OCI-LY3 (cell line): ENCODE measurements around the gene UBE2E2.
"Not testable (repeated sequence)": the region's sequence is repeated elsewhere in the genome, so short reads cannot be mapped to it uniquely, and the experiment has no call there.

Source experiments
- H2AFZ ChIP-seq: fragments of 200-600, 300-600 bp; shearing (Covaris generic); 2 replicates; pipeline ENCODE4 v1.6.0; 2014; ENCODE audit warnings: antibody characterized with exemption, low read depth, low read length
- H3K27ac ChIP-seq: fragments of 200-600, 300-600 bp; sonication (generic); 2 replicates; pipeline ENCODE4 v1.5.1; 2014; ENCODE audit warnings: mild to moderate bottlenecking, low read length, moderate library complexity, mixed read lengths
- H3K27me3 ChIP-seq: fragments of 200-600, 300-600 bp; sonication (generic); 2 replicates; pipeline ENCODE4 v1.6.1; 2014; ENCODE audit warnings: low read depth, low read length, mixed read lengths
- H3K36me3 ChIP-seq: fragments of 200-600, 300-600 bp; sonication (generic); replicated peaks from 2 replicates; pipeline ENCODE3; 2014; ENCODE audit warnings: low read depth, low read length, mixed read lengths
- H3K4me1 ChIP-seq: fragments of 300-600, 200-600 bp; sonication (generic); 2 replicates; pipeline ENCODE4 v1.6.1; 2014; ENCODE audit warnings: low read length, mixed read lengths
- H3K4me2 ChIP-seq: fragments of 200-600, 300-600 bp; sonication (generic); 2 replicates; pipeline ENCODE4 v1.6.1; 2014; ENCODE audit warnings: low read length, mixed read lengths
- H3K4me3 ChIP-seq: fragments of 300-600, 200-600 bp; sonication (generic); 2 replicates; pipeline ENCODE4 v1.5.1; 2014; ENCODE audit warnings: antibody characterized with exemption, mild to moderate bottlenecking, low read length, moderate library complexity
- H3K79me2 ChIP-seq: fragments of 300-600, 200-600 bp; shearing (Covaris generic); 2 replicates; pipeline ENCODE4 v1.6.1; 2014; ENCODE audit warnings: mild to moderate bottlenecking, low read length, mixed read lengths
- H3K9ac ChIP-seq: fragments of 300-600, 200-600 bp; shearing (Covaris generic); 2 replicates; pipeline ENCODE4 v1.6.0; 2014; ENCODE audit warnings: mild to moderate bottlenecking, low read length, moderate library complexity
- H3K9me3 ChIP-seq: fragments of 200-600, 300-600 bp; shearing (Covaris generic); 2 replicates; pipeline ENCODE4 v1.6.1; 2014; ENCODE audit warnings: low read length, mixed read lengths; ENCODE audit not compliant: insufficient read depth
- H4K20me1 ChIP-seq: fragments of 200-600, 300-600 bp; sonication (generic); 2 replicates; pipeline ENCODE4 v1.6.1; 2016; ENCODE audit warnings: low read length, mixed read lengths; ENCODE audit not compliant: insufficient read depth
- EZH2phosphoT487 ChIP-seq: fragments of 200-600 bp; shearing (Covaris generic); IDR thresholded peaks from 2 replicates; pipeline ENCODE4 v1.6.1; 2018; ENCODE audit warnings: antibody characterized with exemption, mixed run types, low read depth
- TF ChIP-seq, protein P1 (sequence below): fragments of 200-600, 300-600 bp; sonication (generic); IDR thresholded peaks from 2 replicates; pipeline ENCODE4 v1.5.1; 2014; ENCODE audit warnings: antibody characterized with exemption, low read length, low read depth

UBE2E2 gene

DNA sequence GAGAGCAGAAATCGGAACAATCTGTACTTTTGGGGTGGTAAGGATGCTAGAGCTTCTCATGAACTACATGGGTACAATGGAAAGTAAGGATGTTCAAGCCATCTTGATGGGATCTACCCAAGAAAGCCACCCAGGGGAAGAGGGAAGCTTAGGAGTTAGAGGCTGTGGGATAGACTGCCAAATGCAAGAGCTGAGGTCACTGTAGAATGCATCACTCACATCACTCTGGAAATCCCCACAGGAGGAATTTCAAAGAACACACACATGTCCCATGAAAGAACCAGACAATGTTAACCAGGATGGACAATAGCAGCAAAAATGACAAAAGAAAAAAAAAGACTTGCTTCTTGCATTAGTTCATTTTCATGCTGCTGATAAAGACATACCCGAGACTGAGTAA lies 32.8 kb upstream of the UBE2E2 start:
- Histone ChIP-seq H3K27me3 (peaks cover 17% of the 10 kb centered on the region; the same call in 1 of the 2 replicates), H3K4me3 (no peak overlapping the region), H3K27ac (no peak overlapping the region), H3K4me2 (no peak overlapping the region), H3K9ac (no peak overlapping the region), H3K36me3 (no peaks in the 10 kb centered on the region), H4K20me1 (no peaks in the 10 kb centered on the region), H2AFZ (no peak overlapping the region), H3K4me1 (peaks cover 12% of the 10 kb centered on the region), H3K9me3 (no peaks in the 10 kb centered on the region), H3K79me2 (no peaks in the 10 kb centered on the region)
- TF ChIP-seq, protein P1, sequence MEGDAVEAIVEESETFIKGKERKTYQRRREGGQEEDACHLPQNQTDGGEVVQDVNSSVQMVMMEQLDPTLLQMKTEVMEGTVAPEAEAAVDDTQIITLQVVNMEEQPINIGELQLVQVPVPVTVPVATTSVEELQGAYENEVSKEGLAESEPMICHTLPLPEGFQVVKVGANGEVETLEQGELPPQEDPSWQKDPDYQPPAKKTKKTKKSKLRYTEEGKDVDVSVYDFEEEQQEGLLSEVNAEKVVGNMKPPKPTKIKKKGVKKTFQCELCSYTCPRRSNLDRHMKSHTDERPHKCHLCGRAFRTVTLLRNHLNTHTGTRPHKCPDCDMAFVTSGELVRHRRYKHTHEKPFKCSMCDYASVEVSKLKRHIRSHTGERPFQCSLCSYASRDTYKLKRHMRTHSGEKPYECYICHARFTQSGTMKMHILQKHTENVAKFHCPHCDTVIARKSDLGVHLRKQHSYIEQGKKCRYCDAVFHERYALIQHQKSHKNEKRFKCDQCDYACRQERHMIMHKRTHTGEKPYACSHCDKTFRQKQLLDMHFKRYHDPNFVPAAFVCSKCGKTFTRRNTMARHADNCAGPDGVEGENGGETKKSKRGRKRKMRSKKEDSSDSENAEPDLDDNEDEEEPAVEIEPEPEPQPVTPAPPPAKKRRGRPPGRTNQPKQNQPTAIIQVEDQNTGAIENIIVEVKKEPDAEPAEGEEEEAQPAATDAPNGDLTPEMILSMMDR = no peak
- no peak for TF ChIP-seq EZH2phosphoT487

DNA sequence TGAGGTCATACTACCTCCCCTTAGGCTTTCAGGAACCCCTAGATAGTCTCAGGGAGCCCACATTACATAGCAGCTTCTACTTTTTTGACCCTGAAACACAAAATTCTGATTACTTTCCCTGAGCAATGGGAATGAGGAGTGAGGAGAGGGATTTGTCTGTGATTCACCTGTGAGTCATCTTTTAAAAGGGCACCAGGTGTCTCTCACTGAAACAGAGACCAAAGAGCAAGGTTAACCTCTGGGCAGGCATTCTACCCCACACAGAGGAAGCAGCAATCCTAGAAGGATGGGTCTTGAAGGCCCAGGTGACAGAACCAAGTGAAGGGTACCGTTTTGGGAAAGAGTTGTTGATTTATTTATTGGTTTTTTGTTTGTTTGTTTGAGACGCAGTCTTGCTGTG lies 31.1 kb upstream of the UBE2E2 start:
- H3K4me2 ChIP-seq = no peak overlapping the region
- no peaks in the 10 kb centered on the region for H3K79me2 ChIP-seq
- no peaks in the 10 kb centered on the region for H4K20me1 ChIP-seq
- peaks cover 5% of the 10 kb centered on the region; the same call in 1 of the 2 replicates for H3K4me1 ChIP-seq
- H3K4me3 ChIP-seq = no peak overlapping the region
- no peak overlapping the region for H3K9ac ChIP-seq
- no peak overlapping the region for H3K27ac ChIP-seq
- TF ChIP-seq, protein P1 = no peak
- no peak for TF ChIP-seq EZH2phosphoT487
- H3K36me3 ChIP-seq = no peaks in the 10 kb centered on the region
- H3K27me3 ChIP-seq = peaks cover 25% of the 10 kb centered on the region; the same call in 1 of the 2 replicates
- H2AFZ ChIP-seq = no peak overlapping the region
- no peaks in the 10 kb centered on the region for H3K9me3 ChIP-seq

DNA sequence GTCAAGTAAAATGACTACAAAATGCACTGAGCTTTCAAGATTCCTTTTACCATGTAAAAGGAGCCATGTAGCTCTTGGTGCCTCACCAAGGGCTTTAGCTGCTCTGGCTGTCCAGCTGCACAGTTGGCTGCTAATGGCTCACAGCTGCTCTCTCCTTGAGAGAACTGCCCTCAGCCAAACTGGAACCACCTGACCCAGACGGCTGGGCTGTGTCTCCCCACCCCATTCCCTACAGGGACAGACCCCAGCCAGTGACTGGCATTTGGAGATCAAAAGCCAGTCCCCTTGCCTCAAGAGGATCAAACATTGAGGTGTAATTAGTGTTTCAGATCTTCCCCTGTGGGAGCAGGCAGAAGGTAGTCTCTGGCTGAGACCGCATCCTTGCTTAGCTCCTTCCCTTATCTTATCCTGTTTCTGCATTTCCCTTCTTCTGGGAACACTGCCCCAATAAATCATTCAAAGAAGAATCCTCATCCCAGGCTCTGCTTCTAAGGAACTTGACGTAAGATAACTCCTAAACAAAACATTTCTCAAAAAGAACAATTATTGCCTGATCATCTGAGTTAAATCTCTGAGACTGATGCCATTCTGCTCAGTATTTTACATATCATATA lies 28.6 kb upstream of the UBE2E2 start:
- H3K4me3 ChIP-seq = no peak overlapping the region
- H3K9ac ChIP-seq = no peak overlapping the region
- TF ChIP-seq, protein P1 = no peak
- no peak for TF ChIP-seq EZH2phosphoT487
- H4K20me1 ChIP-seq = no peaks in the 10 kb centered on the region
- no peaks in the 10 kb centered on the region for H3K9me3 ChIP-seq
- peaks cover 5% of the 10 kb centered on the region; the same call in 1 of the 2 replicates for H3K4me1 ChIP-seq
- no peak overlapping the region for H3K27ac ChIP-seq
- H2AFZ ChIP-seq = no peak overlapping the region
- H3K79me2 ChIP-seq = no peaks in the 10 kb centered on the region
- H3K36me3 ChIP-seq = no peaks in the 10 kb centered on the region
- peaks cover 24% of the 10 kb centered on the region; the same call in 1 of the 2 replicates for H3K27me3 ChIP-seq
- H3K4me2 ChIP-seq = no peak overlapping the region

DNA sequence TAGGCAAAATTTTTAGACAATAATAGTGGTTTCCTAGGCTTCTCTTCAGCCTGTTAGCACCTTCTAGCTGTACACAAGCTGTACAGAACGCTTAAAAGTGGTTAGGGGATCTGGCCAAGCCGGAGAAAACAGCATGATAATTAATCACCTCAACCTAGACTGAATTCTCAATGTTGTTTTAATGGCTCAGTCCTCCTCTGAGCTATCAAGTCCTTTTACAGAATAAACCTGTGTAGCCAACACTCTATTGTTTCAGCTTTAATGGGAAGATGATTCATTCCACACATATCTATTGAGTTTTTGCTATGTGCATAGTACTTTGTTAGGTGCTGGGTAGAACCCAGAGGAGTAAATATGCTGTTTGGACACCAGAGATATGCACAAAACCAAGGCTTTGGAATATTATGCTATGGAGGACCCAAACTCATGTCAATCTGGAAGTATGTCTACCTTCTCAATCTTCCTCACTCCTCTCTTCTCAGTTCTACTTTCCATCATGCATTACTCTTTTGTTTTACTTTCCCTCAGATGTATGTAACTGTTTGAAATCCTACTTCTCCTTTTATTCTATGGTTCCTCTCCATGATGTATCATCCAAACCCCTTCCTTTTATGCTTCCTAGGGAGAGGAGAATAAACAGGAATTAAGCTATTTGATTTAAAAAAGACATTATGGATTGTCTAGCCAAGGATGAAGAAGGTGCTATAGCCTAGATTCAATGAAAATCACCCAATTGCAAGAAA lies 27.6 kb upstream of the UBE2E2 start:
- H3K27me3 ChIP-seq = peaks cover 18% of the 10 kb centered on the region; the same call in 1 of the 2 replicates
- no peaks in the 10 kb centered on the region for H3K79me2 ChIP-seq
- no peak overlapping the region for H3K4me3 ChIP-seq
- no peaks in the 10 kb centered on the region for H3K9me3 ChIP-seq
- no peak overlapping the region for H3K27ac ChIP-seq
- no peak overlapping the region for H3K9ac ChIP-seq
- no peak overlapping the region for H3K4me2 ChIP-seq
- peaks cover 5% of the 10 kb centered on the region; the same call in 1 of the 2 replicates for H3K4me1 ChIP-seq
- no peaks in the 10 kb centered on the region for H3K36me3 ChIP-seq
- no peaks in the 10 kb centered on the region for H4K20me1 ChIP-seq
- no peak overlapping the region for H2AFZ ChIP-seq
- no peak for TF ChIP-seq EZH2phosphoT487
- TF ChIP-seq, protein P1 = no peak

DNA sequence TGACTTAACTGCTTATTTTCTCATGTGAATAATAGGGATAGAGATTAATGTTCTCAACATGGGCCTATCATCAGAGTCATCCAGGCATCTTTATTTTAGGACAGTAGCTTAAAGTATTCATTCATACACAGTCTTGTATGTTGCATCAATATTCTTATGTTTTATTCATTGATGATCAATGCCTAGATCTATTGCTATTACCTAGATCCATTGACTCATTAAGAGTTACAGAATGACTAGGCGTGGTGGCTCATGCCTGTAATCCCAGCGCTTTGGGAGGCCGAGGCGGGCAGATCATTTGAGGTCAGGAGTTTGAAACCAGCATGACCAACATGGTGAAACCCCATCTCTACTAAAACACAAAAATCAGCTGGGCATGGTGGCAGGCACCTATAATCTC lies 26.3 kb upstream of the UBE2E2 start:
- not testable (repeated sequence) for H3K27ac ChIP-seq, H3K79me2 ChIP-seq, H3K9ac ChIP-seq, H3K4me2 ChIP-seq, H2AFZ ChIP-seq, H3K36me3 ChIP-seq, H4K20me1 ChIP-seq, H3K9me3 ChIP-seq, H3K4me3 ChIP-seq, H3K4me1 ChIP-seq
- H3K27me3 ChIP-seq = peaks cover 18% of the 10 kb centered on the region; the same call in 1 of the 2 replicates
